ENCODE results near the gene HIGD1B. TPM values are rescaled to one million over a fixed set of nuclear protein-coding genes. Genes with fewer than 3 reads are reported as not detected.

Gene HIGD1B
- total RNA-seq: not detected

DNA sequence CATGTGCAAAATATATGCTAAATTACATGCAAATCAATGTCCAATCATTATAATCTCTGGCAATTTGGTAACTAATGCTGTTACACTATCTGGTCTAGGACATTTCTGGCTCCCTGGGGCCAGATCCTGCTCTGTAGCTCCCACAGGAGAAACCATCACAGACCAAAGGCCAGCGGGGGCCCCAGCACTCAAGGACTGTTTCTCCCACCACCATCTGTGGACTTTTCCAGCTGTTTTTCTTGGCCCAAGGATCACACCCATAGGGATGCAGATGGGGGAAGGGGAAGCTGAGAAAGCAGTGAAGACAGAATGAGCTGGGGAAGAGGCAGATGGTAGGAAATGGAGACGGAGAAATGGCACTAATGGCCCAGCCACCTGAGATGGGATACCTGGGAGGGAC lies at the start of gene HIGD1B:
Gene HIGD1B, plus strand, starts transcription at position 298 of the 400 bp plus-strand sequence. CDS start 270 bp downstream, outside the sequence.

DNA sequence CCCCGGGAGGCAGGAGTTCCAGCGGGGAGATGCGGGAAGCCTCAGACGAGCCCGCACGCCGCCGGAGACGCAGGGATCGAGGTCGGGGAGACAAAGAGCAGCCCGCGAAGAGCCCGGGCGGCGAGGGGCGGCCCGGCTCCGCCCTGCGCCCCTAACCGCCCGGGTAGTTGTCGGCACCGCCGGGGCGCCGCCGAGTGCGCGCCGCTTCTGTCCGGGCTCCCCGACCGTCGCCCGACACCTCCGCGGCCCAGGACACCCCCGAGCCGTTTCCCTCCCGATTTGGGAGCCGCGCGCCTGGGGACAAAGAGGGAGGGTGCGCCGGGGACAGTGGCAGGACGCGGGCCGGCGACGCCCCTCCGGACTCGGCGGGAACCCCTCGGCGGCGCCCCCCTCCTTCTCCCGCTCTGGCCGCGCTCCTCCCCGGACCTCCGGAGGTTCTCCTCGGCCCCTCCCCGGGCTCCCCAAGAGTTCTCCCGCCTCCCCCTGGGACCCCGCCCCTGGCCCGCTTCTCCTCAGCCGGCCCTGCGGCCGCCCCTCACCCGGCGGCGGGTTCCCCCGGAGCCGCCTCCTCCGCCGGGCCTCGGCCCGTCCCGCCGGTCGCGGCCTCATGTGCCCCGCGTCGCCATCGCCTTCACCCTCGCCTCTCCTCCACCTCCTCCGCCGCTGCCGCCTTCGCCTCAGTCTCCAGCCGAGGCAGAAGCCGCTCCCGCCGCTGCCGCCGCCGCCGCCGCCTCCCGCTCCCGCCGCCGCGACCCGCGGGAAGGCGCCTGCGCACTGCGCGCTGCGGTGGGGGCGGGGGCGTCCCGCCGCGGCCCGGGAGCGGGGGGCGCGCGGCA lies 17.9 kb upstream of the HIGD1B start, which contains the start of gene GJC1:
Gene GJC1, minus strand, starts transcription at position 765 of the 836 bp plus-strand sequence. CDS start 24,470 bp downstream, outside the sequence.

DNA sequence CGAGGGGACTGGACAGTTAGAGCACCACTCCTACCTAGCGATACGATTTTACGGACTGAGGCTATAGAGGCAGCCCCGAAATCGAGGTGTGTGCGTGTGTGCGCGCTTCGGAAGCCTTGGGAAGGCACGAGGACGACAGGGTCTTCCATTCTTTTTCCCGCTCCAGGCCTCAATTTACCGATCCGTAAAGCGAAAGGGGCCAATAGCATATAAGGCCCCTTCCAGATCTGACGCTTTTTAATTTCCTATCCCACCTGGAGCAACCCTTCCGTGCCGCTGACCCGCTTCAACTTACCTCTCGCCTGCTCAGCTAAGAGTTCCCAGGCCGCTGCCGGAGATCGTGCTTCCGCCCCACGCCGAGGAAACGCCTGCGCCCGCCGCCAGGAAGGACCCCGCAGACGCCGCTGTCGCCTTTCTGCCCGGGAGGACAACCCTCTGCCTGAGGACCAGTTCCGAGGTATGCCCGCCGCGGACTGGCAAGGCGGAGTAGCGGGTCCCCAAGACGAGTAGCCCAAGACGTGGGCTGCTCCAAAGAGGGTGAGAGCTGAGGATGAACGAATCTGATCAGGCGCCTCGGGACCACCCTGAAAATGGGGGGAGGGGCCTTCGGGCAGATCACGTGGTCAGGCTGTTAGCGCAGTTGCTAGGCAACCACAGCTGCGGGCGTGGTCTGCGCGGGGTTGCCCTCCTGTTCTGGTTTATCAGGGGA lies 51.5 kb downstream of the HIGD1B start, which contains the start of gene EFTUD2:
Gene EFTUD2, minus strand, starts transcription at position 372 of the 709 bp plus-strand sequence. CDS start 4,924 bp downstream, outside the sequence.

Small RNA genes within 50 kb of the gene (small RNA-seq; reads per million reads assigned to genes)
- gene RN7SL405P: 0 reads per million in 2 donors

Other genes starting within 250 kb of the HIGD1B start
- under 1 TPM; 0.33 to 0.34 TPM for gene MEIOC, start 191.4 kb upstream of the HIGD1B start, total RNA-seq
- gene CCDC43, start 158.1 kb upstream of the HIGD1B start, total RNA-seq: 10 to 100 TPM; 51.6 to 78.3 TPM
- 10 to 100 TPM in 1 of 2 donors, 1 to 10 TPM in 1; 8.9 to 17.0 TPM for gene DBF4B, start 139.2 kb upstream of the HIGD1B start, total RNA-seq
- 1 to 10 TPM in 1 of 2 donors, under 1 TPM in 1; 1.00 to 2.1 TPM for gene ADAM11, start 88.9 kb upstream of the HIGD1B start, total RNA-seq
- gene GJC1, start 17.6 kb upstream of the HIGD1B start, total RNA-seq: 10 to 100 TPM; 10.3 to 24.3 TPM
- 100 to 1,000 TPM in 1 of 2 donors, 10 to 100 TPM in 1; 93.9 to 131 TPM for gene EFTUD2, start 51.6 kb downstream of the HIGD1B start, total RNA-seq
- gene GFAP, start 67.6 kb downstream of the HIGD1B start, total RNA-seq: not detected
- gene KIF18B, start 99.9 kb downstream of the HIGD1B start, total RNA-seq: 10 to 100 TPM in 1 of 2 donors, 1 to 10 TPM in 1; 3.8 to 13.3 TPM
- under 1 TPM; under 0.01 to 0.33 TPM for gene C1QL1, start 120.4 kb downstream of the HIGD1B start, total RNA-seq
- 10 to 100 TPM; 29.3 to 46.0 TPM for gene DCAKD, start 203.7 kb downstream of the HIGD1B start, total RNA-seq
- 100 to 1,000 TPM in 1 of 2 donors, 10 to 100 TPM in 1; 80.9 to 100 TPM for gene NMT1, start 213.4 kb downstream of the HIGD1B start, total RNA-seq